Adrenal gland (tissue), 12 donors: Measurements from ENCODE around the gene TTI1. TPM values are rescaled to one million over a fixed set of nuclear protein-coding genes. Genes with fewer than 3 reads are reported as not detected.
"Not testable (repeated sequence)": the region's sequence is repeated elsewhere in the genome, so short reads cannot be mapped to it uniquely, and the experiment has no call there.

Experiments used
- DNase-seq, 7 donors: peaks; one replicate each; pipeline ENCODE4 v3.0.0-alpha.2; 2019 to 2020
- H3K27ac ChIP-seq, 5 donors: fragments of 200-600 bp; sonication (generic) in 4 of 5; 1 replicate in 3 of 5; 2 replicates in 2 of 5; pipeline versions ENCODE4 v1.5.1 to v1.8.0; 2016 to 2020; ENCODE audit warnings: mild to moderate bottlenecking in 1 of 5
- H3K27me3 ChIP-seq: fragments of 200-600 bp; 2 replicates; pipeline ENCODE4 v1.8.0; 2021
- H3K36me3 ChIP-seq, 2 donors: fragments of 200-600 bp; replicated peaks in 1 of 2; 1 replicate in 1 of 2; 2 replicates in 1 of 2; pipeline versions ENCODE4 v1.5.1 to v1.8.0; 2018 to 2022
- H3K4me1 ChIP-seq, 2 donors: fragments of 200-600 bp; replicated peaks in 1 of 2; 1 replicate in 1 of 2; 2 replicates in 1 of 2; pipeline versions ENCODE4 v1.5.1 to v1.8.0; 2018 to 2021
- H3K4me3 ChIP-seq, 4 donors: fragments of 200-600 bp; sonication (generic) in 3 of 4; one replicate each; pipeline ENCODE4 v1.5.1; 2016 to 2018
- H3K9me3 ChIP-seq, 3 donors: fragments of 200-600 bp; sonication (generic) in 1 of 3; replicated peaks in 1 of 3; 1 replicate in 2 of 3; 2 replicates in 1 of 3; pipeline versions ENCODE4 v1.5.1 to v1.8.0; 2016 to 2021
- POLR2A ChIP-seq, 2 donors: fragments of 450-650 bp; IDR thresholded peaks; one replicate each; pipeline ENCODE4 v1.6.1; 2017; ENCODE audit warnings: antibody characterized with exemption in 2 of 2, mild to moderate bottlenecking in 2 of 2, moderate library complexity in 1 of 2
- WGBS, 4 donors: extraction: QIAGEN DNeasy Blood & Tissue Kit in 2 of 4; methylation state at CpG; one replicate each; pipeline versions ENCODE4 v1.1.5 to v1.1.7; 2013 to 2017; 5-methylcytosine and 5-hydroxymethylcytosine counted together
- intact Hi-C, 2 donors: fragments of 100-400 bp; cut with DNase I; formaldehyde crosslinking; loops; one replicate each; pipeline versions ENCODE4 v1.14.1 to v1.15.0; 2022 to 2023
- polyA plus RNA-seq, 3 donors: library from polyadenylated mRNA; stranded (reverse); fragments of 200-250 nt in 2 of 3; fragments of 350-450 nt in 1 of 3; fragmentation: Illumina TruSeq in 1 of 3; extraction: RNeasy Lipid Tissue Mini Kit (QIAGEN cat#74804) in 1 of 3; gene quantifications; one replicate each; pipeline ENCODE4 v1.2.3, GENCODE V29; 2013 to 2014
- total RNA-seq, 9 donors: library from RNA; depleted of rRNA in 4 of 9; stranded (reverse); fragments of >200 nt in 4 of 9; fragments of 120-200 nt in 1 of 9; fragmentation: NEBNext Ultra II Directional in 1 of 9; extraction: Animal tissue kit (Norgen Biotek cat#: 25700) in 1 of 9; gene quantifications; one replicate each; pipeline versions ENCODE4 v1.1.0 to v1.2.4, GENCODE V29; 2013 to 2023
- TF ChIP-seq, protein P1 (sequence below), 6 experiments: fragments of 450-650 bp in 4 of 6; fragments of 200-600 bp in 2 of 6; sonication (generic) in 1 of 6; IDR thresholded peaks; 1 replicate in 5 of 6; 2 replicates in 1 of 6; pipeline versions ENCODE4 v1.5.1 to v1.8.0; 2016 to 2021; ENCODE audit warnings: antibody characterized with exemption in 6 of 6, mild to moderate bottlenecking in 2 of 6, moderate library complexity in 1 of 6
- donor health status: healthy with polysubstance abuse.
- donor health status: Bipolar disorder and iron deficiency.
- donor health status: DM: yes; HTN: yes; CAD: no.
- donor health status: DM: no; HTN: no; CAD: no.
- donor health status: DM: no; HTN: no; CAD: no.
- donor health status: DM: yes; HTN: yes; CAD: no.

TTI1 gene
- total and polyA plus RNA-seq, 12 donors, result 12.5 to 28.7 (median 20.0) TPM

DNA sequence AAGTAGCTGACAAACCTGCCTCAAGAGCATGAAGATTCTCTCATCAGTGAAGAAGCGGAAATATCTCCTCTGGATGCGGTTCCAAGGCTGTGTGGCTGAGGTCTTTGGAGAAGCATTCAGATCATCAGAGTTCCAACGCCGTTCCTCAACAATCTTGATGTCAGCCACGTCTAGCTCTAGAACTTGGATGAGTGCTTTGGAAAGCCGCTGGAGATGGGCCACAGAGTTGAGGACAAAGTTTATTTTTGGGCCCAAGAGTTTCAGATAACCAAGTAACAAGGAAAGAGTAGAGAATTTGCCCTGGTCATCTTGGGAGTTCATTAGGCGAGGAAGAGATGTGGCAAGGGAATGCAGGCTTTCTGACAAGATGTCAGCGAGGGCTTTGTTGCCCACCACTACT is 20.9 kb downstream of the TTI1 start:
- Histone ChIP-seq H3K4me3 (no peak overlapping the region), H3K27ac (no peak overlapping the region)

DNA sequence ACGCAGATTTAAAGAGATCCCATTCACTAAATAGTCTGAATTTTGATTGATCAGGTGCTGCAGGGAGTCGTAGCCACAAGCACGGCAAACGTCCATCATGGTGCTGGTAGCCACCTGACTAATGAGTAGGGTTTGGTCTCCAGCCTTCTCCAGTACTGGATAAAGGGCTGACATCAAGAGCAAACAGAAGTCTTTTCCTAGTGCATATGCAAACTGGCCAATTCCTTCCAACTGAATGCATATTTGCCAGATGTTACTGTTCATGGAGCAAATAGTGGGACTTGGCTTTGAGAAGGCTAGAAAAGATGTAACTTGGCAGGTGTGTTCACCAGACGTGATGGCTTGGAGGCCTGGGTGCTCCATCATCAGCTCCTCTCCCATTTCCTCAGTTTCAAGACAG is 21.6 kb downstream of the TTI1 start:
- intact Hi-C loops, result no loop called here
- TF ChIP-seq, protein P1, sequence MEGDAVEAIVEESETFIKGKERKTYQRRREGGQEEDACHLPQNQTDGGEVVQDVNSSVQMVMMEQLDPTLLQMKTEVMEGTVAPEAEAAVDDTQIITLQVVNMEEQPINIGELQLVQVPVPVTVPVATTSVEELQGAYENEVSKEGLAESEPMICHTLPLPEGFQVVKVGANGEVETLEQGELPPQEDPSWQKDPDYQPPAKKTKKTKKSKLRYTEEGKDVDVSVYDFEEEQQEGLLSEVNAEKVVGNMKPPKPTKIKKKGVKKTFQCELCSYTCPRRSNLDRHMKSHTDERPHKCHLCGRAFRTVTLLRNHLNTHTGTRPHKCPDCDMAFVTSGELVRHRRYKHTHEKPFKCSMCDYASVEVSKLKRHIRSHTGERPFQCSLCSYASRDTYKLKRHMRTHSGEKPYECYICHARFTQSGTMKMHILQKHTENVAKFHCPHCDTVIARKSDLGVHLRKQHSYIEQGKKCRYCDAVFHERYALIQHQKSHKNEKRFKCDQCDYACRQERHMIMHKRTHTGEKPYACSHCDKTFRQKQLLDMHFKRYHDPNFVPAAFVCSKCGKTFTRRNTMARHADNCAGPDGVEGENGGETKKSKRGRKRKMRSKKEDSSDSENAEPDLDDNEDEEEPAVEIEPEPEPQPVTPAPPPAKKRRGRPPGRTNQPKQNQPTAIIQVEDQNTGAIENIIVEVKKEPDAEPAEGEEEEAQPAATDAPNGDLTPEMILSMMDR (IDR thresholded peaks at IDR 0.05), result no peak
- no peak for TF ChIP-seq POLR2A (IDR thresholded peaks at IDR 0.05)
- DNase-seq, result no peak
- no peaks in the 10 kb centered on the region for H3K27me3 ChIP-seq
- no peak overlapping the region for H3K4me3 ChIP-seq
- no peaks in the 10 kb centered on the region for H3K9me3 ChIP-seq
- H3K36me3 ChIP-seq, result peaks cover 0 to 24% of the 10 kb centered on the region in 2 donors
- 94 to 98% (median 95%) methylated on average over 5 of the region's 5 CpGs for WGBS, 4 donors
- H3K27ac ChIP-seq, result no peak overlapping the region
- no peaks in the 10 kb centered on the region for H3K4me1 ChIP-seq

More for the DNA sequence above, 20.9 kb downstream of the TTI1 start:
- Histone ChIP-seq H3K4me1 (no peaks in the 10 kb centered on the region), H3K9me3 (no peaks in the 10 kb centered on the region), H3K36me3 (peaks cover 0 to 28% of the 10 kb centered on the region in 2 donors), H3K27me3 (no peaks in the 10 kb centered on the region)
- intact Hi-C loops, result no loop called here
- TF ChIP-seq, protein P1 (IDR thresholded peaks at IDR 0.05), result no peak
- no peak for TF ChIP-seq POLR2A (IDR thresholded peaks at IDR 0.05)
- WGBS, 4 donors, result 96 to 99% (median 98%) methylated on average over 8 of the region's 8 CpGs
- no peak for DNase-seq

DNA sequence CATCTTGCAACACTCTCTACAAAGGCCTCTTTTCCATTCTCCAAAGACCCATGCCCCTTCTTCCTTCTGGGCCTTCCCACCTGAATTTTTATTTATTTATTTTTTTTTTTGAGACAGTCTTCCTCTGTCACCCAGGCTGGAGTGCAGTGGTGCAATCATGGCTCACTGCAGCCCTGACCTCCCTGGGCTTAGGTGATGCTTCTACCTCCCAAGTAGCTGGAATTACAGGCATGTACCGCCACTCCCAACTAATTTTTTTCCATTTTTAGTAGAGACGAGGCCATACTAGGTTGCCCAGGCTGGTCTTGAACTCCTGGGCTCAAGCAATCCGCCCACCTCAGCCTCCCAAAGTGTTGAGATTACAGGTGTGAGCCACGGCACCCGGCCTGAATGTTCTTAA is 23.8 kb downstream of the TTI1 start:
- not testable (repeated sequence) for DNase-seq, H3K4me3 ChIP-seq, H3K27ac ChIP-seq, H3K27me3 ChIP-seq, H3K9me3 ChIP-seq
- intact Hi-C loops, result loop anchor here in 1 of 2 donors (10.0 kb wide), 1 partner anchor 445 kb away; no protein-coding TSS in a partner anchor
- Histone ChIP-seq H3K36me3 (peaks cover 0 to 24% of the 10 kb centered on the region in 2 donors), H3K4me1 (peaks cover 12 to 19% of the 10 kb centered on the region in 2 donors)
- 96 to 98% (median 97%) methylated on average over 5 of the region's 5 CpGs for WGBS, 4 donors

DNA sequence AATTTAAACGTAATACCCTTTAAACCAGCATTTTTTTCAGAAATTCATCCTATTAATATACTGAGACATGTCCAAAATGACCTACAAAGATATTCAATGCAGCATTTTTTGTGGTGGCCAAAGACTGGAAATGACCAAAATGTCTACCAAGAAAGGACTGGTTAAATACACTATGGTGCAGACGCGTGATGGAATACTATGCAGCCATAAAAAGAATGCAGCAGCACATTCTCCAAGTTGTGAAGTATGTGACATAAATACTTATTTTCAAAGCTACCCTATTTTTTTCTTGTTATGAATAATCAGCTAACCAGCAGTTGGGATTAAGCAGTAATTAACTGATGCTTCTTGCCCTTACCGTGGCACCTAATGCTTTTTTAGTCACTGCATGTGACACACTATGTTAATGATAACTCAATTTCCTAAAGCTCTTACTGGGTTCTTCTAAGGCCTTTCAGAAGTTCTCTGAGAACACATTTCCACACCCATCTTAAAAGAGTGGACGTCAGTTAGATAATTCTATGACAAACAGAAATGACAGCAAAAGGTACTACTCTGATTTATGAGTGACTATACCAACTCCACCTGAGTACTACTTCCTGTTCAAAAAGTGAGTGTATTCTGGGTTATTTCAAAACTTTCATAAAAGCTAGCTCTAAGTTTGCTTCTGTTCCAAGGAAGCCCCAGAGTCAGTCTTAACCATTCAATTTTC is 24.9 kb downstream of the TTI1 start:
- Histone ChIP-seq H3K27me3 (no peaks in the 10 kb centered on the region), H3K4me3 (no peak overlapping the region), H3K9me3 (no peaks in the 10 kb centered on the region), H3K4me1 (peaks cover 12 to 23% of the 10 kb centered on the region in 2 donors), H3K27ac (no peak overlapping the region), H3K36me3 (peaks cover 0 to 20% of the 10 kb centered on the region in 2 donors)
- 87 to 98% (median 96%) methylated on average over 5 of the region's 5 CpGs for WGBS, 4 donors
- no peak for TF ChIP-seq POLR2A (IDR thresholded peaks at IDR 0.05)
- TF ChIP-seq, protein P1 (IDR thresholded peaks at IDR 0.05), result no peak
- intact Hi-C loops, result loop anchor here in 1 of 2 donors (10.0 kb wide), 1 partner anchor 444 kb away; no protein-coding TSS in a partner anchor
- no peak for DNase-seq
